ENCODE measurements around the gene TTC17.

The TTC17 gene

DNA sequence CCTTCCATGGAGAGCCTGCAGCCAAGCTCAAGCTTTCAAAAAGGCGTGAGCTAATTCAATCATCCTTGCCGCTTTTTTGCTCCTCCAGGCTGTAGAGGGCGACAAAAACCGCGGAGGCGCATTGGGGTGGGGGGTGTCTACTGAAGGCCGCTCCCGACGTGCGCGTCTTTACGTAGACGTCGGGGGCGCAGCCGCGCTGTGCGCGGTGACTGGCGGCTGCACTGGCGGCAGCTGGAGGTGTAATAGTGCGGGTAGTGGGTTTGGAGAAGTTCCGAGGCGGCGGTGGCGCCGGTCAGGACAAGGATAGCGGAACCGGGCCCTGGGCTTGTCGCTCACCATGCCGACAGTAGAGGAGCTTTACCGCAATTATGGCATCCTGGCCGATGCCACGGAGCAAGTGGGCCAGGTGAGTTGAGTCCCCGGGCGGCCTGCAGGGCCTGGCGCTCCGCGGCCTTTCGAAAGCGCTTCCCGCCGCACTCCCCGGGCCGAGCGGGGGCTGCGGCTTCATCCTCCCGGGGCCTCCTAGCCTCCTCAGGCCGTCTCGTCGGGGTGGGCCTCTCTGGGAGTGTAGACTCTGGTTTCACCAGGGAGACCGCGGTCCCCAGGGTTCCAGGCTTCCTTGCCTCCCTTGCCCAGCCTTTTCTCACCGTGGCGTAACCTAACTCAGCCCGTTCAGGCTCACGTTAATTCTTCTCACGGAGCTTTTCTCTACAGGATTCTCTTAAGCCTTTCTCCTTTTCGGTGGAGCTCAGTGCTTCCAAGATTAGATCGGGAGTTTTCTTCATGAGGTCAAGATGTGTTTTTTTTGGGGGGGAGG lies 46.7 kb upstream of the TTC17 start, which contains the start of gene API5 (continued):
- TF ChIP-seq GLIS1 (tag by site-specific recombination; IDR thresholded peaks at IDR 0.05) (0 out of 2 replicates have a peak, but pooled peaks have one; percentile 18), ZNF138 (tag by site-specific recombination; IDR thresholded peaks at IDR 0.05; ENCODE audit: borderline replicate concordance) (no peak), ZNF146 (tag by site-specific recombination; IDR thresholded peaks at IDR 0.05) (no peak), HOXC10 (CRISPR knock-in tag; IDR thresholded peaks at IDR 0.05) (0 out of 2 replicates have a peak, but pooled peaks have one; percentile 83), ZNF391 (tag by site-specific recombination; IDR thresholded peaks at IDR 0.05; ENCODE audit: borderline replicate concordance, low read depth) (no peak), ZBTB8A (tag by site-specific recombination; IDR thresholded peaks at IDR 0.05) (no peak), ZBTB17 (tag by site-specific recombination; IDR thresholded peaks at IDR 0.05) (no peak), ZNF423 (tag by site-specific recombination; IDR thresholded peaks at IDR 0.05) (no peak), ZBTB48 (tag by site-specific recombination; IDR thresholded peaks at IDR 0.05) (no peak), FEZF1 (tag by site-specific recombination; IDR thresholded peaks at IDR 0.05) (no peak), ZNF239 (tag by site-specific recombination; IDR thresholded peaks at IDR 0.05) (no peak), ZNF335 (tag by site-specific recombination; conservative IDR thresholded peaks at IDR 0.05) (peak; percentile 77), ZNF544 (tag by site-specific recombination; IDR thresholded peaks at IDR 0.05) (no peak), ZNF660 (tag by site-specific recombination; IDR thresholded peaks at IDR 0.05) (0 out of 2 replicates have a peak, but pooled peaks have one; percentile 39), ZNF629 (tag by site-specific recombination; IDR thresholded peaks at IDR 0.05) (peak; percentile 56), BCL11B (tag by site-specific recombination; IDR thresholded peaks at IDR 0.05; ENCODE audit: low read depth) (no peak), KLF16 (tag by site-specific recombination; IDR thresholded peaks at IDR 0.05) (peak; percentile 60), ZNF114 (tag by site-specific recombination; IDR thresholded peaks at IDR 0.05) (no peak), EGR2 (tag by site-specific recombination; IDR thresholded peaks at IDR 0.05; ENCODE audit: low read depth) (no peak), ZNF664 (tag by site-specific recombination; IDR thresholded peaks at IDR 0.05) (no peak), RBAK (tag by site-specific recombination; IDR thresholded peaks at IDR 0.05) (no peak), ZNF433 (tag by site-specific recombination; IDR thresholded peaks at IDR 0.05; ENCODE audit: low read depth) (no peak), ZNF768 (tag by site-specific recombination; IDR thresholded peaks at IDR 0.05) (no peak), ZNF292 (tag by site-specific recombination; IDR thresholded peaks at IDR 0.05; ENCODE audit: borderline replicate concordance, low read depth) (no peak)
- TF ChIP-seq, protein P1, sequence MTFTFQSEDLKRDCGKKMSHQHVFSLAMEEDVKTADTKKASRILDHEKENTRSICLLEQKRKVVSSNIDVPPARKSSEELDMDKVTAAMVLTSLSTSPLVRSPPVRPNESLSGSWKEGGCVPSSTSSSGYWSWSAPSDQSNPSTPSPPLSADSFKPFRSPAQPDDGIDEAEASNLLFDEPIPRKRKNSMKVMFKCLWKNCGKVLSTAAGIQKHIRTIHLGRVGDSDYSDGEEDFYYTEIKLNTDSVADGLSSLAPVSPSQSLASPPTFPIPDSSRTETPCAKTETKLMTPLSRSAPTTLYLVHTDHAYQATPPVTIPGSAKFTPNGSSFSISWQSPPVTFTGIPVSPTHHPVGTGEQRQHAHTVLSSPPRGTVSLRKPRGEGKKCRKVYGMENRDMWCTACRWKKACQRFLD (tag by site-specific recombination; IDR thresholded peaks at IDR 0.05), result no peak
- TF ChIP-seq, protein P2, sequence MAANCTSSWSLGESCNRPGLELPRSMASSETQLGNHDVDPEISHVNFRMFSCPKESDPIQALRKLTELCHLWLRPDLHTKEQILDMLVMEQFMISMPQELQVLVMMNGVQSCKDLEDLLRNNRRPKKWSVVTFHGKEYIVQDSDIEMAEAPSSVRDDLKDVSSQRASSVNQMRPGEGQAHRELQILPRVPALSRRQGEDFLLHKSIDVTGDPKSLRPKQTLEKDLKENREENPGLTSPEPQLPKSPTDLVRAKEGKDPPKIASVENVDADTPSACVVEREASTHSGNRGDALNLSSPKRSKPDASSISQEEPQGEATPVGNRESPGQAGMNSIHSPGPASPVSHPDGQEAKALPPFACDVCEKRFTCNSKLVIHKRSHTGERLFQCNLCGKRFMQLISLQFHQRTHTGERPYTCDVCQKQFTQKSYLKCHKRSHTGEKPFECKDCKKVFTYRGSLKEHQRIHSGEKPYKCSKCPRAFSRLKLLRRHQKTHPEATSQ (tag by site-specific recombination; IDR thresholded peaks at IDR 0.05), result 0 out of 2 replicates have a peak, but pooled peaks have one; percentile 49
- TF ChIP-seq, protein P3, sequence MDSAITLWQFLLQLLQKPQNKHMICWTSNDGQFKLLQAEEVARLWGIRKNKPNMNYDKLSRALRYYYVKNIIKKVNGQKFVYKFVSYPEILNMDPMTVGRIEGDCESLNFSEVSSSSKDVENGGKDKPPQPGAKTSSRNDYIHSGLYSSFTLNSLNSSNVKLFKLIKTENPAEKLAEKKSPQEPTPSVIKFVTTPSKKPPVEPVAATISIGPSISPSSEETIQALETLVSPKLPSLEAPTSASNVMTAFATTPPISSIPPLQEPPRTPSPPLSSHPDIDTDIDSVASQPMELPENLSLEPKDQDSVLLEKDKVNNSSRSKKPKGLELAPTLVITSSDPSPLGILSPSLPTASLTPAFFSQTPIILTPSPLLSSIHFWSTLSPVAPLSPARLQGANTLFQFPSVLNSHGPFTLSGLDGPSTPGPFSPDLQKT (IDR thresholded peaks at IDR 0.05; ENCODE audit: borderline replicate concordance, low read depth, low read length), result no peak
- TF ChIP-seq, protein P4, sequence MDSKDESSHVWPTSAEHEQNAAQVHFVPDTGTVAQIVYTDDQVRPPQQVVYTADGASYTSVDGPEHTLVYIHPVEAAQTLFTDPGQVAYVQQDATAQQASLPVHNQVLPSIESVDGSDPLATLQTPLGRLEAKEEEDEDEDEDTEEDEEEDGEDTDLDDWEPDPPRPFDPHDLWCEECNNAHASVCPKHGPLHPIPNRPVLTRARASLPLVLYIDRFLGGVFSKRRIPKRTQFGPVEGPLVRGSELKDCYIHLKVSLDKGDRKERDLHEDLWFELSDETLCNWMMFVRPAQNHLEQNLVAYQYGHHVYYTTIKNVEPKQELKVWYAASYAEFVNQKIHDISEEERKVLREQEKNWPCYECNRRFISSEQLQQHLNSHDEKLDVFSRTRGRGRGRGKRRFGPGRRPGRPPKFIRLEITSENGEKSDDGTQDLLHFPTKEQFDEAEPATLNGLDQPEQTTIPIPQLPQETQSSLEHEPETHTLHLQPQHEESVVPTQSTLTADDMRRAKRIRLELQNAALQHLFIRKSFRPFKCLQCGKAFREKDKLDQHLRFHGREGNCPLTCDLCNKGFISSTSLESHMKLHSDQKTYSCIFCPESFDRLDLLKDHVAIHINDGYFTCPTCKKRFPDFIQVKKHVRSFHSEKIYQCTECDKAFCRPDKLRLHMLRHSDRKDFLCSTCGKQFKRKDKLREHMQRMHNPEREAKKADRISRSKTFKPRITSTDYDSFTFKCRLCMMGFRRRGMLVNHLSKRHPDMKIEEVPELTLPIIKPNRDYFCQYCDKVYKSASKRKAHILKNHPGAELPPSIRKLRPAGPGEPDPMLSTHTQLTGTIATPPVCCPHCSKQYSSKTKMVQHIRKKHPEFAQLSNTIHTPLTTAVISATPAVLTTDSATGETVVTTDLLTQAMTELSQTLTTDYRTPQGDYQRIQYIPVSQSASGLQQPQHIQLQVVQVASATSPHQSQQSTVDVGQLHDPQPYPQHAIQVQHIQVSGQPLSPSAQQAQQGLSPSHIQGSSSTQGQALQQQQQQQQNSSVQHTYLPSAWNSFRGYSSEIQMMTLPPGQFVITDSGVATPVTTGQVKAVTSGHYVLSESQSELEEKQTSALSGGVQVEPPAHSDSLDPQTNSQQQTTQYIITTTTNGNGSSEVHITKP (tag by site-specific recombination; IDR thresholded peaks at IDR 0.05), result peak; percentile 29; the same call in 1 of the 2 replicates
- TF ChIP-seq, protein P5, sequence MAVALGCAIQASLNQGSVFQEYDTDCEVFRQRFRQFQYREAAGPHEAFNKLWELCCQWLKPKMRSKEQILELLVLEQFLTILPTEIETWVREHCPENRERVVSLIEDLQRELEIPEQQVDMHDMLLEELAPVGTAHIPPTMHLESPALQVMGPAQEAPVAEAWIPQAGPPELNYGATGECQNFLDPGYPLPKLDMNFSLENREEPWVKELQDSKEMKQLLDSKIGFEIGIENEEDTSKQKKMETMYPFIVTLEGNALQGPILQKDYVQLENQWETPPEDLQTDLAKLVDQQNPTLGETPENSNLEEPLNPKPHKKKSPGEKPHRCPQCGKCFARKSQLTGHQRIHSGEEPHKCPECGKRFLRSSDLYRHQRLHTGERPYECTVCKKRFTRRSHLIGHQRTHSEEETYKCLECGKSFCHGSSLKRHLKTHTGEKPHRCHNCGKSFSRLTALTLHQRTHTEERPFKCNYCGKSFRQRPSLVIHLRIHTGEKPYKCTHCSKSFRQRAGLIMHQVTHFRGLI (tag by site-specific recombination; IDR thresholded peaks at IDR 0.05), result no peak
